Mucosa of descending colon (tissue), 3 donors: ENCODE results near the gene BEST2. TPM values are rescaled to one million over a fixed set of nuclear protein-coding genes. Genes with fewer than 3 reads are reported as not detected.
A peak's percentile ranks its signal among the peaks of the same experiment; 100 is the strongest.

ENCODE experiments used
- ATAC-seq: fragments of 200-7000 bp; cut with Tn5 transposase; one replicate; pipeline ENCODE4 v1.9.1; 2020; ENCODE audit warnings: mild to moderate bottlenecking, moderate library complexity
- DNase-seq, 3 donors: peaks; one replicate each; pipeline ENCODE4 v3.0.0-alpha.2; 2020
- H3K36me3 ChIP-seq: fragments of 200-600 bp; one replicate; pipeline ENCODE4 v1.8.0; 2021; ENCODE audit warnings: low read depth, mild to moderate bottlenecking
- H3K4me1 ChIP-seq: fragments of 200-600 bp; one replicate; pipeline ENCODE4 v1.8.0; 2021; ENCODE audit warnings: low read depth, mild to moderate bottlenecking
- H3K4me3 ChIP-seq: fragments of 200-600 bp; one replicate; pipeline ENCODE4 v1.8.0; 2021; ENCODE audit warnings: mild to moderate bottlenecking
- H3K9me3 ChIP-seq: fragments of 200-600 bp; one replicate; pipeline ENCODE4 v1.8.0; 2021; ENCODE audit warnings: mild to moderate bottlenecking
- intact Hi-C, 2 donors: fragments of 100-400 bp; cut with DNase I in 1 of 2; cut with micrococcal nuclease in 1 of 2; formaldehyde crosslinking; loops; one replicate each; pipeline versions ENCODE4 v1.11.0 to v1.11.1; 2022; cut with DNase I, micrococcal nuclease
- total RNA-seq, 3 donors: library from RNA; stranded (reverse); fragmentation: NEBNext Ultra II Directional in 2 of 3; extraction: Animal tissue kit (Norgen Biotek cat#: 25700) in 2 of 3; gene quantifications; one replicate each; pipeline versions ENCODE4 v1.2.1 to v1.2.4, GENCODE V29; 2021 to 2023
- TF ChIP-seq, protein P1 (sequence below): fragments of 200-600 bp; IDR thresholded peaks from one replicate; pipeline ENCODE4 v1.8.0; 2022; ENCODE audit warnings: antibody characterized with exemption, mild to moderate bottlenecking
- donor health status: DM: no; HTN: no; CAD: no; lungs with moderate emphysema.
- donor health status: DM: no; HTN: no; CAD: no.
- donor health status: DM: no; HTN: yes; CAD: no.

The BEST2 gene
- total RNA-seq, 3 donors from 2014 or later = 29.0 to 167 (median 32.2) TPM

DNA sequence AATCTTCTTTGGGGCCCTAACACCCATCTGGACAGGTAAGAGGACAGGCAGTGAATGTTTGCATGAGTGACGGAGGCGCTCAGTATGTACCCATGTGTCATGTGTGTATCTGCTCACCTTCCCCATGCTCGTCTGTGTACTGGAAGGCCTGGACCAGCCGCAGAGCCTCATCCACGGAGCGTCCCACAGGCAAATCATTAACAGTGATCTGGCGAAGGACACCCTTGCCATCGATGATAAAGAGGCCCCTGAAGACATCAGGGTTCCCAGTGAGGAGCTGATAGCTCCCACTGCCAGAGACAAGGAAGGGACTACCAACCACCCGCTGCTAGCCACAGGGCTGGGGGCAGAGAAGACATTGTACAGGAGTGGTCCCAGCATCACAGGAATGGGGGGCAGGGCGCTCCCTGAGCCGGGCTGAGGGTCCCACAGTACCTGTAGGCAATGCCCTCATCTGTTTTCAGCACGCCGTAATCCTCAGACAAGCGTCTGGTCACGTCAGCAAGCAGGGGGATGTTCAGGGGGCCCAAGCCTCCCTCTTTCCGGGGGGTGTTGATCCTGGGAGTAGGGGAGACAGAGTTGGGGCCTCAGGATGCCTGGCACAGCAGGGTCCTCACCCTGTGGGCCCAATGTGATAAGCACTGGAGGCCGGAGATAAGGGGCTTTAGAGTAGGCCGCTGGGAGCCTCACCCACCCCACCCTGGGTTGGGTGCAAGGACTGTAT is 48.3 kb downstream of the BEST2 start:
- ATAC-seq (no peak), DNase-seq (peak in 2 of 3 donors; percentile 35 to 43)
- no peaks in the 10 kb centered on the region for H3K9me3 ChIP-seq
- no peak overlapping the region for H3K4me3 ChIP-seq
- H3K4me1 ChIP-seq = peaks cover 24% of the 10 kb centered on the region
- intact Hi-C loops = loop anchor here (5.0 kb wide), 1 partner anchor 38 kb away; no protein-coding TSS in a partner anchor
- no peaks in the 10 kb centered on the region for H3K36me3 ChIP-seq
- TF ChIP-seq, protein P1, sequence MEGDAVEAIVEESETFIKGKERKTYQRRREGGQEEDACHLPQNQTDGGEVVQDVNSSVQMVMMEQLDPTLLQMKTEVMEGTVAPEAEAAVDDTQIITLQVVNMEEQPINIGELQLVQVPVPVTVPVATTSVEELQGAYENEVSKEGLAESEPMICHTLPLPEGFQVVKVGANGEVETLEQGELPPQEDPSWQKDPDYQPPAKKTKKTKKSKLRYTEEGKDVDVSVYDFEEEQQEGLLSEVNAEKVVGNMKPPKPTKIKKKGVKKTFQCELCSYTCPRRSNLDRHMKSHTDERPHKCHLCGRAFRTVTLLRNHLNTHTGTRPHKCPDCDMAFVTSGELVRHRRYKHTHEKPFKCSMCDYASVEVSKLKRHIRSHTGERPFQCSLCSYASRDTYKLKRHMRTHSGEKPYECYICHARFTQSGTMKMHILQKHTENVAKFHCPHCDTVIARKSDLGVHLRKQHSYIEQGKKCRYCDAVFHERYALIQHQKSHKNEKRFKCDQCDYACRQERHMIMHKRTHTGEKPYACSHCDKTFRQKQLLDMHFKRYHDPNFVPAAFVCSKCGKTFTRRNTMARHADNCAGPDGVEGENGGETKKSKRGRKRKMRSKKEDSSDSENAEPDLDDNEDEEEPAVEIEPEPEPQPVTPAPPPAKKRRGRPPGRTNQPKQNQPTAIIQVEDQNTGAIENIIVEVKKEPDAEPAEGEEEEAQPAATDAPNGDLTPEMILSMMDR = no peak

- Histone ChIP-seq H3K9me3 (no peaks in the 10 kb centered on the region), H3K4me3 (no peak overlapping the region), H3K4me1 (peaks cover 21% of the 10 kb centered on the region), H3K36me3 (no peaks in the 10 kb centered on the region)
- TF ChIP-seq, protein P1 = no peak
- intact Hi-C loops = no loop called here
- DNase-seq = no peak
- no peak for ATAC-seq
These were observed 48.8 kb downstream of the BEST2 start for GRCh38 chr19:12800466-12800770.

DNA sequence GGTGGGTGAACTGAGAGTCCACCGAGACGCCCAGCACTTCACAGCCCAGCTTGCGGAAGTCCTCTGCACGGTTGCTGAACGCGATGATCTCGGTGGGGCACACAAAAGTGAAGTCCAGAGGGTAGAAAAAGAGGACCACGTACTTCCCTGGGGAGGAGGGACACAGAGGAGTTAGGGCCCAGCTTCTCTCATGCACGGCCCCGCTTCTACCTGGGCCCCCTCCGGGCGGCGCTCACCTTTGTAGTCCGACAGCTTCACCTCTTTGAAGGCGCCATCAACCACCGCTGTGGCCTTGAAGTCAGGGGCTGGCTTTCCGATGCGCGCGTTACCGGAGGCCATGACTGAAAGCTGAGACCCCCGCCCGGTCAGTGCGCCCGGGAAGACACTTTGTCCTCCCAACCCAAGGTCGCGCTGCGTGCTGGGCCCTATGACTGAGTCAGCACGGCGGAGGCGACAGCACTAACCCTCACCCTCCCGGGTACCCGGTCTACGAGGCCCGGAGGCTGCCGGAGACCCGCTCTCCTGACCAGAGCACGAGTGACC is 49.4 kb downstream of the BEST2 start:
- Histone ChIP-seq H3K4me3 (peak overlapping the region; percentile 82), H3K9me3 (no peaks in the 10 kb centered on the region), H3K36me3 (no peaks in the 10 kb centered on the region), H3K4me1 (peaks cover 15% of the 10 kb centered on the region)
- intact Hi-C loops = no loop called here
- TF ChIP-seq, protein P1 = no peak
- ATAC-seq = peak; percentile 35
- DNase-seq = peak in 2 of 3 donors; percentile 51 to 68

- intact Hi-C loops = no loop called here
These were observed 50.1 kb downstream of the BEST2 start, which contains the start of the genes PRDX2 and THSD8 for GRCh38 chr19:12801466-12802266. Gene PRDX2 (minus strand): TSS chr19:12801800. CDS start chr19:12801261, 539 bp downstream. Gene THSD8 (plus strand): TSS chr19:12802069. CDS start chr19:12802072, 3 bp downstream.

More at GRCh38 chr19:12801466-12802266, 50.1 kb downstream of the BEST2 start, which contains the start of the genes PRDX2 and THSD8:
- Histone ChIP-seq H3K4me3 (peak within 1 kb of the TSS; percentile 82), H3K36me3 (no peaks in the 10 kb centered on the region), H3K9me3 (no peaks in the 10 kb centered on the region), H3K4me1 (peaks cover 9% of the 10 kb centered on the region)
- peak; percentile 88 to 92 (median 90) for DNase-seq
- peak; percentile 93 for ATAC-seq
- TF ChIP-seq, protein P1 = no peak
